ENCODE measurements around the gene GPR153.
"Not testable (repeated sequence)": the region's sequence is repeated elsewhere in the genome, so short reads cannot be mapped to it uniquely, and the experiment has no call there.

GPR153 gene

GRCh38 chr1:6222636-6223035 lies 38.3 kb downstream of the GPR153 start:
- DNase-seq = no peak

DNA sequence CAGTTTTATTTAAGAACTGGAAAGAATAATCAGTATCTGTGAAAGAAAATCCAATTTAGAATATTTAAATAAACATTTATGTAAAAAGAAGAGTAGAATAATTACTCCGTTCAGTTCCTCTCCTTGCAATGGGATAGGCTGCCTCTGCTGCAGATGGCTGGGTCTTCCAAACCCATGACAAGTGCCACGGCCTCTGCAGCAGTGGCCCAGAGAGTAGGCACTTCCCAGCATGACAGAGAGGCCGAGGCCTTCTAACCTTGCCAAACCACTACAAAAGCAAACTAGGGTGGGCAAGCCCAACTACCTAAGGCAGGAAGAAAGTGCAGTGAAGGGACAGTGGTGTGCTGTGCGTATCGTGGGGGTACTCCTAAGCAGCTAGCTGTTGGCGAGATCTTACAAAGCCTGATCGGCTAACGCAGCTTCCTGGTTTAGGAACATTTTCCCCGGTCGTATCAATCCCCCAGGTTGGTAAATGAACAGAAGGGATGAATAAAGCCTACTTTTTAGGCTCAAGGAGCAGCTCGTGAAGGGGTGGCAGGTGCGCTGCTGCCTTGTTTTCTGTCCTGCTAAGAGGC lies 39.6 kb downstream of the GPR153 start:
- DNase-seq = no peak

GRCh38 chr1:6220236-6220635 lies 40.7 kb downstream of the GPR153 start:
- DNase-seq = no peak

GRCh38 chr1:6219641-6220040 lies 41.3 kb downstream of the GPR153 start:
- not testable (repeated sequence) for DNase-seq

- DNase-seq = no peak
Observed at GRCh38 chr1:6218375-6219164, 42.3 kb downstream of the GPR153 start.

DNA sequence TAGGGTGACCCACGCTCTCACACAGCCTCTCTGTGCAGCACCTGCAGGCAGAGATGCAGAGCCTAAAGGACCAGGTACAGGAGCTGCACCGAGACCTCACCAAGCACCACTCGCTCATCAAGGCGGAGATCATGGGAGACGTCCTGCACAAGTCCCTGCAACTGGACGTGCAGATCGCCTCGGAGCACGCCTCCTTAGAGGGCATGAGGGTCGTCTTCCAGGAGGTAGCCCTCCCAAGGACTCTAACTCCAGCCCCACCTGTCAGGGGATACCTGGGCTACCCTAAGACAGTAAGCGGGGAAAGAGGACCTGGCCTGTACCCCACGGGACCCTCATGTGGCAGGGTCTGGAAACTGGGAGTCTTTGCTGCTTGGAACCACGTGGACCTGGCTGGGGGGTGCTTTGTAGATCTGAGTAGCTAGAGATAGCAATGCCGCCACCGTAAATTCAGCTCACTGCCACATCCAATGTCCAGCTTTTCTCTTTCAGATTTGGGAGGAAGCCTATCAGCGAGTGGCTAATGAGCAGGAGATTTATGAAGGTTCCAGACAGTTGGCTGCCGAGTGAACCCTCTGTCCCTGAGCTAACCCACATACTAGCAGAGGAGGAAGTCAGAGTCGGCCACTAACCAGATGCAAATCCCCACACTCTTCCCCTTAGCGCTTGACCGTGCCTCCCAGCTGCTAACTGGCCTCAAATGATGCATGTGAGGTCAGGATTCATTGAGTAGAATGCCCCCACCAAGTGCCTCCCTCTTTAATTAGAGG lies 48.5 kb downstream of the GPR153 start:
- no peak for DNase-seq

DNA sequence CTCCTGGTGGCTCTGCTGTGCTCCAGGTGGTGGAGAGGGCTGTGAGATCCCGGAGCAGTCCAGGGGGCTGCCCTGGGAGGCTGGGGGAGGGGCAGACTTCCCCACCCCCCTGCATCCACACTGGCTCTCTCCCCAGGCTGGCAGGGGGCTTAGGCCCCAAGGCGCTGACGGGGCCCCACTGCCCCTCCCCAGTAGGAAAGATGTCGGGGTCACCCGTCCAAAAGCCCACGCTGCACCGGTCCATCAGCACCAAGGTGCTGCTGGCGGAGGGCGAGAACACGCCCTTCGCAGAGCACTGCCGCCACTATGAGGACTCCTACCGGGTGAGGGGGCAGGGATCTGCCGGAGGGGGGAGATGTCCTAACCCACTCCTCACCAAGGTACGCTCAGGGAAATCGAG lies 49.2 kb downstream of the GPR153 start:
- no peak for DNase-seq

- DNase-seq = no peak
Observed at GRCh38 chr1:6210591-6211355, 50.1 kb downstream of the GPR153 start.

- no peak for DNase-seq
Observed at GRCh38 chr1:6209661-6210580, 51.0 kb downstream of the GPR153 start.

GRCh38 chr1:6208723-6209660 lies 51.9 kb downstream of the GPR153 start:
- DNase-seq = no peak

DNA sequence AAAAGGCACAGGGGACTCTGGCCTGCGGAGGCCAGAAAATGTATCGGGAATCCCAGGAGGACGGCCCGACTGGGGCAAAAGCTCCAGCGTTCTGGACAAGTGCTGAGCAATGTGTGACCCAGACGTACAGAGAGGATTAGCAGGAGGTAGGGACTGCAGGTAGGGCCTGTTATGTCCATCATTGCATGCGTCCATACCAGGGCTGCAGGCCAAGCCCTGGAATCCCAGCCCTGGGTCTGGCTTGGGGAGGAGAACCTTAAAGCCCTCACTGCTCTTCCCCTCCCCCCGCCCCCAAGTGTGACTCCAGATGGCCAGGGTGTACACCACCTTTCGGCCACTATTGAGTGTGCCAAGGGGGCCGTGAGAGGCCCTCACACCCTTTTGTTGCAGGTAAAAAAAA lies 53.0 kb downstream of the GPR153 start:
- no peak for DNase-seq

DNA sequence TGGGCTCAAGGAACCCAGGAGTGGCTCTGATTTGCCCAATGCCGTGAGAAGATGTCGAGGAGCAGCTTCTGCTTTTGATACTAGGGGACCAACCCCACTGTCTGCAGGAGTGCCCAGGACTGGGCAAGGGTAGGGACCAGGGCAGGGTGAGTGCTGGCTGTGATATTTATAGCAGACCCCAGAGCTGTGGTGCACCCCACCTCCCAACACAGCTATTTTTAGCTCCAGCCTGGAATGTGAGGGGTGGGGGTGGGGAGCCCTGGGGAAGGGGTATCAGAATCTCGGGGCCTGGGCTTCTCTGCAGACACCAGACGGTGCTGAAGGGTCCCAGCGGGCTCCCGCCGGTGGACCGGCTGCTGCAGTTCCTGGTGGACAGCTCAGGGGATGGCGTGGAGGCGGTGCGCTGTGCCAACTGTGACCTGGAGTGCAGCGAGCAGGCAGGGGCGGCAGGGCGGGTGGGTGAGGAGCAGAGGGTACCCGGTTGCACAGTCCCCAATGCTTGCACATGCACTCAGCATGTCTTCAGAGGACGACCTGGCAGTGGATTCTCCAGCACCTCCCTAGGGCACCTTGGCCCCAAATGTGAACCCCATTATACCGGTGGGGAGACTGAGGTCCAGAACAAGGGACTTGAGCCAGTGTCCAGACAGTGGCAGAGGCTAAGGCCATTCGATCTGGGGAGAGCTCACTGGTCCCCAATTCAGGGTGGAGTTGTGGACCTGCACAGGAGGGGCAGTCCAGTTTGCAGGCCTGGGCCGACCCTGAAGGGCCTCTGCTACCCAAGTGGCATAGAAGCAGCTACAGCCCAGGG lies 53.6 kb downstream of the GPR153 start:
- DNase-seq = no peak

- no peak for DNase-seq
Observed at GRCh38 chr1:6206520-6206855, 54.4 kb downstream of the GPR153 start.

- peak; percentile 32 for DNase-seq
Observed at GRCh38 chr1:6205849-6206519, 54.9 kb downstream of the GPR153 start, which contains the start of gene RNF207. RNF207 (plus strand) TSS chr1:6206119; CDS start chr1:6206536, 417 bp downstream.

DNA sequence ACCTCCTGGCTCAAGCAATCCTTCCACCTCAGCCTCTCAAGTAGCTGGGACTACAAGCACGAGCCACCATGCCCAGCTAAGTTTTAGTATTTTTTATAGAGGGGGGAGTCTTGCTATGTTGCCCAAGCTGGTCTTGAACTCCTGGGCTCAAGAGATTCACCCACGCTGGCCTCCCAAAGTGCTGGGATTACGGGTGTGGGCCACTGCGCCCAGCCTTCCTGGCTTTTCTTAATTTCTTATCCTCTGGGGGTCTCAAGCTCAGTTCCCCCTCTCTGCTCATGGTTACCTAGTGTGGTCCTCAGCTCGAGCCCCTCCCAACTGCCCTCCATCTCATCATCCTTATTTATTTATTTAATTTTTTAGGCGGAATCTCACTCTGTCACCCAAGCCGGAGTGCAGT lies 58.6 kb downstream of the GPR153 start:
- DNase-seq = no peak

DNA sequence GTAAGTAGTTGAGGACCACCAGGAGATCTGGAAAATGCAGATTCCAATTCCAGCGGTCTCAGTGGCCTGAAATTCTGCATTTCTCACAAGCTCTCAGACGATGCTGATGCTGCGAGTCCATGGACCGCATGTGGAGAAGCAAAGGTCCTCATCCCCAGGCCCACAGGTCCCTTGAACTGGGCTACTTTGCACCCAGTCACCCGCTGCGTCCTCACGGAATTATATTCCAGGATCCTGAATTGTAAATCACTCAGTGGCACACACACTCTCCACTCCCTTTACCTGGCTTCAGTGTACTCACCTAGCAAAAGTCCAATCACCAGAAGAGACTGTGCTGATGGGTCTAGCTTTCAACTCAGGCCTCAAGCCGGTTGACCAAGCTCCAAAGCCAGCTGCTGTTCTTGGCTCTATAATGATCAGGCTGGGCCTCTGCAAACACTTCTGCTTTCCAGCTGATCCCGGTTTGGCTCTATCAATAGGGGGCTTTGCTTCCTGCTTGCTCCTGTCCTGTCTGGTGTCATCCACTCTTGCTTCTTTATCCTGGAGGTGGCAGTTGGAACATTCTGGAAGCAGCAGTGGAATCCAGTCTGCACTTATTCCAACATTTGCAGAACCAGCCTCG lies 60.6 kb downstream of the GPR153 start:
- no peak for DNase-seq

GRCh38 chr1:6199298-6200187 lies 61.4 kb downstream of the GPR153 start, which contains the start of gene RPL22:
RPL22 (minus strand) TSS chr1:6199595; CDS start chr1:6199573, 22 bp downstream.
- peak; percentile 95 for DNase-seq
